Urothelium cell line (cell line): ENCODE data around the gene SLC2A1.
A peak's percentile ranks its signal among the peaks of the same experiment; 100 is the strongest.

ENCODE experiments used
- DNase-seq: peaks from one replicate; pipeline ENCODE4 v3.0.0; 2011; ENCODE audit warnings: low spot score, mixed read lengths
- FAIRE-seq: peaks from 2 replicates; lab custom pipeline; 2011; peaks lifted over from hg19 to GRCh38; lab: Jason Lieb, UNC

Gene SLC2A1

DNA sequence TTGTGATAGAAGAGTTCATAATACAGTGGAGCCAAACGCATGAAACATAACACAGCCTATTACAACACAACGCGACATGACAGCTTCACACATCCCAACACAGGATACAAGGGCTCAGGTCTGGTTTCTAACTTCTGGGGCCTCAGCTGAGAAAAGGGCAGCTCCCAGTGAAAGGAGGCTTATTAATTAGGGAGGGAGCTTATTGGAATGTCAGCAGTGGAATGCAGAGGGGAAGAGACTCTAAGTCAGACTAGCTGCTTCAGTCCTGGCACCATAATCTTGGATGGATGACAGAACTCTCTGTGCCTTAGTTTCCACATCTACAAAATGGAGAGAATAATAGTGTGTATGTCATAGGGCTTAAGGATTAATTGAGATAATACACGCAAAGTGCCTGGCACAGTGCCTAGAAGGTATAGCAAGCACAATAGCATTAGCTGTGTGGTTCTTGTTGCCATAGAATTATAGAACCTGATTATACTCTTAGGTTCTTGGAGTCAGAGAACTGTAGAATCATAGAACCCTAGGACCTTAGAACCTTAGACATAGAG, 22.7 kb upstream of the SLC2A1 start:
- DNase-seq (no peak), FAIRE-seq (no peak)

DNA sequence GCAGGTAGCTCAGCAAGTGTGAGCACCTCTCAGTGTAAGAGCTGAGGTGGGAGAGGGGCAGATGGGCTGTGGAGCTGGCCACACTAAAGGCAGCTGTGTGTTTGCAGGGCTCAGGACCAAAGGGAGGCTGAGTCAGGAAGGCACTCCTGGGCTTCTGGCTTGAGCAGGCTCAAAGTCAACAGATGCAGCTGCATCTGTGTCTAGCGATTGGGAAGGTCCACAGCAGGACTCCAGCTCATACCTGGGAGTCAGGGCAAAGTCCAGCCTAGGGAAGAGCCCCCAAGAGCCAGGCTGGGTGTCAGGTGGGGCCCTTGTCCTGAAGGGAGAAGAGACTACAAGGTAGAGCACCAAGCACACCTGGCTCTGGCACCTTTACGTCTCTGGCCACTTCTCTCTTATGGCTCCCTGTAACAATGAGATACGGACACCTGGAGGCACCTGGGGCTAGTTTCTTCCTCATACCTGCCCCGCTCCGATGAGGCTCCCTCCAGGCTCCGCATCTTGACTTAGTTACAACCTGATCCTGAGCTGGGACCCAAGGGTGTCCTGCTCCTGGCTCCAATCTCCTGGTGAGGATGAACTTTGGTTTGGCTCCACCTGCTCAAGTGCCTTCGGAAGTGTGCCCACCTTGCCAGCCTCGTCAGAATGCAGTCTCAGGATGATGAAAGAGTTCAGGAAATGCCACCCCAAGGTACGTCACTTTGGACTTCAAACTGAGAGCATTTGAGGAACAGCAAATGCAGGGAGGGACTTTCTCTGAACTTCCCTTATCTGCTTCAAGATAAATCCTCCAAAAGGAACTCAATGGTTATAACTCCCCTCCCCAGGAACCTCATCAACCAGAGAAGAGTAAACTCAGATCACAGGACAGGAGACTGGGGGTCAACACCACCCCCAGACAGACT, 21.5 kb upstream of the SLC2A1 start:
- DNase-seq, result no peak
- no peak for FAIRE-seq

GRCh38 chr1:42979036-42979430, 20.4 kb upstream of the SLC2A1 start:
- FAIRE-seq (peak; percentile 95), DNase-seq (no peak)

DNA sequence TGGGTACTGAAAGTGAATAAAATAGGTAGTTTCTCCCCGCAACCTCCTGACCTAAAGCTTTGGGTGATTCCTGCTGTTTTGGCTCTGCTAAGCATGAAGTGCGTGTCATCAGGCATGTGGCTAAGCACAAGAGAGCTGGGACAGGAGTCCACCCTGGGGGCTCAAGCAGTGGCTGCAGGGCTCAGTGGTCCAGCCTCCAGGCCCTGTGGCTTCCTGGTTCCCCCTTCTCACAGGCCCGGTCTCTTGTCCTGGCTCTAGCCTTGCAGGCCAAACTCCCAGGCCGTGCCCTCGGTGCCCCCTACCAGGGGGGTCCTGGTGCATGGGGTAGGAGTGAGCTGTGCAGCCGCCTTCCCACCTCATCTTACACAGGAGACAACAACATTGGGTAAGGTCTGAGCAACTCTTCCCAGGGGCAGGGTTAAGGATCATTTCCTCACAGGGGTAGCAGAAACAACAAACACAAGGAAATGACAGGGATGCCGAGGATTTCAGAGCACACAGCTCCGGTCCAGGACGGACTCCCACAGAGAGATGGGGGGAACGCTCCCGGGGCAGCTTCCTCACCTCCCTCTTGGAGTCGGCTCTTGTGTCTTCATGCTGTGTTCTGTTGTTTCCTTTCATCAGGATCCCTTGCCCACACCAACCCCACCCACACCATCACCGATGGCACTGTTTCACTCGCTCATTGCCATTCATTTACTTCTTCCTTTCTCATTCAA, 19.8 kb upstream of the SLC2A1 start:
- FAIRE-seq, result no peak
- DNase-seq, result no peak

DNA sequence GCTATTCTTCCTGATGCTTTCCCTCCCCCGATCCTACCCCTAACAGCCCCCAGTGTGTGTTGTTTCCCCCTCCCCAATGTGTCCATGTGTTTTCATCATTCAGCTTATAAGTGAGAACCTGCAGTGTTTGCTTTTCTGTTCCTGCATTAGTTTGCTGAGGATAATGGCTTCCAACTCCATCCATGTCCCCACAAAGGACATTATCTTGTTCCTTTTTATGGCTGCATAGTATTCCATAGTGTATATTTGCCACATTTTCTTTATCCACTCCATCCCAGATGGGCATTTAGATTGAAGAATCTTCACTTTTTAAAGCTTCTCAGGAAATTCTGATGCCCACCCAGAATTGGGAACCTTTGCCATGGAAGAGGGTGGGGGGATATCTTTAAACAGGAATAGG, 19.0 kb upstream of the SLC2A1 start:
- DNase-seq (no peak), FAIRE-seq (no peak)

GRCh38 chr1:42975561-42976225, 17.0 kb upstream of the SLC2A1 start:
- peak; percentile 32 for FAIRE-seq

GRCh38 chr1:42974767-42975437, 16.2 kb upstream of the SLC2A1 start:
- no peak for FAIRE-seq
- DNase-seq, result no peak

More at GRCh38 chr1:42975561-42976225, 17.0 kb upstream of the SLC2A1 start:
- no peak for DNase-seq

GRCh38 chr1:42973799-42974198, 15.1 kb upstream of the SLC2A1 start:
- no peak for FAIRE-seq
- DNase-seq, result no peak

DNA sequence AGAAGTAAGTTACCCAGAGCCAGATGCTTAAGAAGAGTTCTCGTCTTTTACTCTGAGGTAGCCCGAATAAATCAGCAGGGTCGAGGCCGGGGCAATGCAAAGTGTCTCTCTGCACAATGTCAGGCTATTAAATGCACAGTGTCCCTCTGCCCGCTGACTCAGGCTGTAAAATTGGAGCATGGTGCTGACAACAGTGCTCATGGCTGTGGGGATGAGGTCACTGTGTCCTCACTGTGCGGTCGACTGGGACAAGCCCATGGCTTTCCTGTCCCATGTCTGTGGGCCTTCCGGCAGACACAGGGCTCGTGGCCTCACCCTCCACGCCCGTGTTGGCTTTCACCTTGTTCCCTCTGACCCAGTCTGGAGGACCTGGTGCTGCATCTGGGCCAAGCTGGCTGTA, 14.6 kb upstream of the SLC2A1 start:
- DNase-seq (peak; percentile 76), FAIRE-seq (peak; percentile 98)

- DNase-seq, result peak; percentile 40
These were observed 13.2 kb upstream of the SLC2A1 start for GRCh38 chr1:42971841-42972291.

GRCh38 chr1:42970143-42970542, 11.5 kb upstream of the SLC2A1 start:
- FAIRE-seq, result no peak

More at GRCh38 chr1:42971841-42972291, 13.2 kb upstream of the SLC2A1 start:
- FAIRE-seq, result peak; percentile 86

GRCh38 chr1:42968654-42969053, 10.0 kb upstream of the SLC2A1 start:
- FAIRE-seq (no peak), DNase-seq (no peak)

More at GRCh38 chr1:42970143-42970542, 11.5 kb upstream of the SLC2A1 start:
- no peak for DNase-seq

DNA sequence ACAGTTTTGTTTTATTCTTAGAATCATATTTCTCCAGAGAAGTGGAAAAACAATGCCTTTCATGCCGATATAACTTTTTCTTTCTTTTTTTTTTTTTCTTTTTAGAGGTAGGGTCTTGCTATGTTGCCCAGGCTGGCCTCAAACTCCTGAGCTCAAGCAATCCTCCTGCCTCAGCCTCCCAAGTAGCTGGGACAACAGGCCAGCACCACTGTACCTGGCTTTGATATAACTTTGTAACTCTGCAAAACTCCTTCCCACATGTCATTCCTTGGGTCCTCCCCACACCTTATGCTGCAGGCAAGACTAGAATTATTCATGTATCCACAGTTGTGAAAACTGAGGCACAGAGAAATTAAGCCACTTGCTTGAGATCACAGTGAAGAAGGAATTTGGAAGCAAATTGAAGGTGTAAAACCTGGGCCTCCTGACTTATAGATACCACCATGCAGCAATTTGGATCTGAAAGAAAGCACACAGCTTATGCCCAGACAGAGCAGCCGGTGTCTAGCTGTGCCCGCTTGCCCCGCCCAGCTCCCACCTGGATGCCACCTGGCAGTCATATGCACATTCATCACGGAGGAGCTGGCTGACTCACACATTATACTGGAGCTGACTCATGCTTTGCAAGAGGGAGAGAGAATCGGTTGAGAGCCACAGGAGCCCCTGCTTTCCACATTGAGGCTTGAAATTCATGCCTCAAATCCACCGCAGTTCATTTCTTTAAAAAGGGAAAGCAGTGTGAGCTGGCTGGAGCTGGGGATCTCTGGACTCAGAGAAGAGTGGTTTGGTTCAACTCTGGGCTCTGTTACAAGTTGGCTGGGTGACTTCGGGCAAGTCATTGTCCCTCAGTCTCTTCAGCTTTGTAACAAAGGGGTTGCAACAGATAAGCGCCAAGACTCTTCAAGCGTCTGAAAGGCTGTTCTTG, 8.3 kb upstream of the SLC2A1 start:
- FAIRE-seq, result peak; percentile 68
- DNase-seq, result peak; percentile 97

- FAIRE-seq (no peak), DNase-seq (no peak)
These were observed 6.7 kb upstream of the SLC2A1 start for GRCh38 chr1:42965378-42965777.

- no peak for FAIRE-seq
- no peak for DNase-seq
These were observed 5.6 kb upstream of the SLC2A1 start for GRCh38 chr1:42964044-42964812.

- DNase-seq, result no peak
- FAIRE-seq, result peak; percentile 55
These were observed 4.8 kb upstream of the SLC2A1 start for GRCh38 chr1:42963378-42964043.

GRCh38 chr1:42962641-42963377, 4.1 kb upstream of the SLC2A1 start:
- FAIRE-seq (no peak), DNase-seq (peak; percentile 68)
